WTC11 (cell line): ENCODE measurements around the gene IL25. TPM values are rescaled to one million over a fixed set of nuclear protein-coding genes. Genes with fewer than 3 reads are reported as not detected.

Source experiments
- ATAC-seq: fragments of 200-7000 bp; cut with Tn5 transposase; 2 replicates; pipeline ENCODE4 v1.10.0; 2021; ENCODE audit warnings: mild to moderate bottlenecking, moderate library complexity
- CTCF ChIA-PET: fragments of 300-600 bp; sonication (Branson Sonifier 250); formaldehyde crosslinking; loops from one replicate; lab custom pipeline; 2021; ENCODE audit warnings: antibody characterized with exemption; lab: Charles Lee
- POLR2A ChIA-PET: fragments of 350-600 bp; sonication (Branson Sonifier 250); formaldehyde crosslinking; loops from one replicate; lab custom pipeline; 2021; ENCODE audit warnings: antibody characterized with exemption; lab: Charles Lee
- DNase-seq: peaks from one replicate; pipeline ENCODE4 v3.0.0; 2021; ENCODE audit warnings: low spot score
- H3K27ac Mint-ChIP-seq: 2 replicates; pipeline ENCODE4 v1.8.0; 2021; ENCODE audit warnings: mixed read lengths
- H3K27me3 Mint-ChIP-seq: 2 replicates; pipeline ENCODE4 v1.8.0; 2021; ENCODE audit warnings: low read depth, mild to moderate bottlenecking, moderate library complexity, mixed read lengths
- H3K36me3 Mint-ChIP-seq: 2 replicates; pipeline ENCODE4 v1.8.0; 2021; ENCODE audit warnings: mixed read lengths
- H3K4me1 Mint-ChIP-seq: 2 replicates; pipeline ENCODE4 v1.8.0; 2022; ENCODE audit warnings: mixed read lengths
- H3K4me3 Mint-ChIP-seq: 2 replicates; pipeline ENCODE4 v1.8.0; 2021; ENCODE audit warnings: mild to moderate bottlenecking, moderate library complexity, mixed read lengths
- H3K9me3 Mint-ChIP-seq: 2 replicates; pipeline ENCODE4 v1.8.0; 2021; ENCODE audit warnings: mixed read lengths
- CREB1 ChIP-seq: sonication (generic); formaldehyde crosslinking; IDR thresholded peaks from 2 replicates; pipeline ENCODE4 v1.8.0; 2023; ENCODE audit warnings: mild to moderate bottlenecking, missing genetic modification reagents
- GABPB1 ChIP-seq: sonication (generic); formaldehyde crosslinking; IDR thresholded peaks from 2 replicates; pipeline ENCODE4 v1.8.1; 2023; ENCODE audit warnings: mild to moderate bottlenecking, missing genetic modification reagents
- GTF2I ChIP-seq: fragments of 250-450 bp; sonication (Bioruptor Pico); conservative IDR thresholded peaks from 2 replicates; pipeline ENCODE4 v1.4.0; 2021; ENCODE audit warnings: mild to moderate bottlenecking
- HMGXB4 ChIP-seq: sonication (generic); formaldehyde crosslinking; IDR thresholded peaks from 2 replicates; pipeline ENCODE4 v1.8.1; 2023; ENCODE audit warnings: mild to moderate bottlenecking, moderate library complexity, missing genetic modification reagents
- JUN ChIP-seq: sonication (generic); formaldehyde crosslinking; IDR thresholded peaks from 2 replicates; pipeline ENCODE4 v1.8.0; 2023; ENCODE audit warnings: mild to moderate bottlenecking, missing genetic modification reagents
- MXD4 ChIP-seq: fragments of 250-450 bp; sonication (Bioruptor Pico); IDR thresholded peaks from 2 replicates; pipeline ENCODE4 v1.8.0; 2021; ENCODE audit warnings: mild to moderate bottlenecking, moderate library complexity, borderline replicate concordance
- MYBL2 ChIP-seq: sonication (generic); formaldehyde crosslinking; IDR thresholded peaks from 2 replicates; pipeline ENCODE4 v1.8.1; 2023; ENCODE audit warnings: mild to moderate bottlenecking, moderate library complexity, missing genetic modification reagents
- NR3C1 ChIP-seq: sonication (generic); formaldehyde crosslinking; conservative IDR thresholded peaks from 2 replicates; pipeline ENCODE4 v1.8.1; 2023; ENCODE audit warnings: low read depth, mild to moderate bottlenecking, missing genetic modification reagents
- SMAD3 ChIP-seq: sonication (generic); formaldehyde crosslinking; IDR thresholded peaks from 2 replicates; pipeline ENCODE4 v1.8.0; 2022; ENCODE audit warnings: missing genetic modification reagents, mild to moderate bottlenecking, borderline replicate concordance
- SOX15 ChIP-seq: fragments of 250-450 bp; sonication (Bioruptor Pico); IDR thresholded peaks from 2 replicates; pipeline ENCODE4 v1.9.0; 2021; ENCODE audit warnings: mild to moderate bottlenecking
- TEAD4 ChIP-seq: sonication (generic); formaldehyde crosslinking; IDR thresholded peaks from 2 replicates; pipeline ENCODE4 v1.8.0; 2022; ENCODE audit warnings: mild to moderate bottlenecking, missing genetic modification reagents
- ZNF512 ChIP-seq: sonication (generic); formaldehyde crosslinking; IDR thresholded peaks from 2 replicates; pipeline ENCODE4 v1.8.1; 2022; ENCODE audit warnings: missing genetic modification reagents, borderline replicate concordance
- total RNA-seq: library from RNA; stranded (reverse); gene quantifications from 3 replicates; pipeline ENCODE4 v1.2.3, GENCODE V29; 2021
- TF ChIP-seq, protein P1 (sequence below): sonication (generic); formaldehyde crosslinking; IDR thresholded peaks from 2 replicates; pipeline ENCODE4 v1.8.1; 2022; ENCODE audit warnings: mild to moderate bottlenecking, missing genetic modification reagents, moderate library complexity, borderline replicate concordance
- TF ChIP-seq, protein P2 (sequence below): sonication (generic); formaldehyde crosslinking; IDR thresholded peaks from 2 replicates; pipeline ENCODE4 v1.8.1; 2023; ENCODE audit warnings: mild to moderate bottlenecking, missing genetic modification reagents, moderate library complexity
- TF ChIP-seq, protein P3 (sequence below): sonication (generic); formaldehyde crosslinking; conservative IDR thresholded peaks from 2 replicates; pipeline ENCODE4 v1.8.1; 2023; ENCODE audit warnings: mild to moderate bottlenecking, low read depth, missing genetic modification reagents, moderate library complexity
- TF ChIP-seq, protein P4 (sequence below): sonication (generic); formaldehyde crosslinking; IDR thresholded peaks from 2 replicates; pipeline ENCODE4 v1.8.0; 2022; ENCODE audit warnings: missing genetic modification reagents
- TF ChIP-seq, protein P5 (sequence below): sonication (generic); formaldehyde crosslinking; IDR thresholded peaks from 2 replicates; pipeline ENCODE4 v1.8.0; 2022; ENCODE audit warnings: mild to moderate bottlenecking, missing genetic modification reagents

Gene IL25
- total RNA-seq, 1 experiment from 2014 or later, result 0.24 TPM

GRCh38 chr14:23398348-23398747, 25.7 kb downstream of the IL25 start:
- peaks cover 19% of the 10 kb centered on the region for H3K27me3 Mint-ChIP-seq
- no peak overlapping the region for H3K27ac Mint-ChIP-seq
- DNase-seq, result no peak
- ATAC-seq, result no peak
- CTCF ChIA-PET, result interaction anchor here (1.9 kb wide), 1 partner anchor 18 kb away, joined by 6 read pairs; no protein-coding TSS in a partner anchor
- no peaks in the 10 kb centered on the region for H3K36me3 Mint-ChIP-seq
- POLR2A ChIA-PET, result no interaction called here
- TF ChIP-seq MYBL2 (CRISPR knock-in tag), result no peak
- TF ChIP-seq, protein P1, sequence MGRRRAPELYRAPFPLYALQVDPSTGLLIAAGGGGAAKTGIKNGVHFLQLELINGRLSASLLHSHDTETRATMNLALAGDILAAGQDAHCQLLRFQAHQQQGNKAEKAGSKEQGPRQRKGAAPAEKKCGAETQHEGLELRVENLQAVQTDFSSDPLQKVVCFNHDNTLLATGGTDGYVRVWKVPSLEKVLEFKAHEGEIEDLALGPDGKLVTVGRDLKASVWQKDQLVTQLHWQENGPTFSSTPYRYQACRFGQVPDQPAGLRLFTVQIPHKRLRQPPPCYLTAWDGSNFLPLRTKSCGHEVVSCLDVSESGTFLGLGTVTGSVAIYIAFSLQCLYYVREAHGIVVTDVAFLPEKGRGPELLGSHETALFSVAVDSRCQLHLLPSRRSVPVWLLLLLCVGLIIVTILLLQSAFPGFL (CRISPR knock-in tag), result no peak
- TF ChIP-seq GABPB1 (CRISPR knock-in tag), result no peak
- TF ChIP-seq JUN (CRISPR knock-in tag), result no peak
- TF ChIP-seq ZNF512, result no peak
- no peak for TF ChIP-seq SMAD3 (CRISPR knock-in tag)
- TF ChIP-seq, protein P2, sequence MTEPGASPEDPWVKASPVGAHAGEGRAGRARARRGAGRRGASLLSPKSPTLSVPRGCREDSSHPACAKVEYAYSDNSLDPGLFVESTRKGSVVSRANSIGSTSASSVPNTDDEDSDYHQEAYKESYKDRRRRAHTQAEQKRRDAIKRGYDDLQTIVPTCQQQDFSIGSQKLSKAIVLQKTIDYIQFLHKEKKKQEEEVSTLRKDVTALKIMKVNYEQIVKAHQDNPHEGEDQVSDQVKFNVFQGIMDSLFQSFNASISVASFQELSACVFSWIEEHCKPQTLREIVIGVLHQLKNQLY (CRISPR knock-in tag), result no peak
- TF ChIP-seq TEAD4 (CRISPR knock-in tag), result no peak
- no peak for TF ChIP-seq CREB1 (CRISPR knock-in tag)
- TF ChIP-seq HMGXB4 (CRISPR knock-in tag), result no peak
- TF ChIP-seq, protein P3, sequence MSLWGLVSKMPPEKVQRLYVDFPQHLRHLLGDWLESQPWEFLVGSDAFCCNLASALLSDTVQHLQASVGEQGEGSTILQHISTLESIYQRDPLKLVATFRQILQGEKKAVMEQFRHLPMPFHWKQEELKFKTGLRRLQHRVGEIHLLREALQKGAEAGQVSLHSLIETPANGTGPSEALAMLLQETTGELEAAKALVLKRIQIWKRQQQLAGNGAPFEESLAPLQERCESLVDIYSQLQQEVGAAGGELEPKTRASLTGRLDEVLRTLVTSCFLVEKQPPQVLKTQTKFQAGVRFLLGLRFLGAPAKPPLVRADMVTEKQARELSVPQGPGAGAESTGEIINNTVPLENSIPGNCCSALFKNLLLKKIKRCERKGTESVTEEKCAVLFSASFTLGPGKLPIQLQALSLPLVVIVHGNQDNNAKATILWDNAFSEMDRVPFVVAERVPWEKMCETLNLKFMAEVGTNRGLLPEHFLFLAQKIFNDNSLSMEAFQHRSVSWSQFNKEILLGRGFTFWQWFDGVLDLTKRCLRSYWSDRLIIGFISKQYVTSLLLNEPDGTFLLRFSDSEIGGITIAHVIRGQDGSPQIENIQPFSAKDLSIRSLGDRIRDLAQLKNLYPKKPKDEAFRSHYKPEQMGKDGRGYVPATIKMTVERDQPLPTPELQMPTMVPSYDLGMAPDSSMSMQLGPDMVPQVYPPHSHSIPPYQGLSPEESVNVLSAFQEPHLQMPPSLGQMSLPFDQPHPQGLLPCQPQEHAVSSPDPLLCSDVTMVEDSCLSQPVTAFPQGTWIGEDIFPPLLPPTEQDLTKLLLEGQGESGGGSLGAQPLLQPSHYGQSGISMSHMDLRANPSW (CRISPR knock-in tag), result no peak
- TF ChIP-seq, protein P4, sequence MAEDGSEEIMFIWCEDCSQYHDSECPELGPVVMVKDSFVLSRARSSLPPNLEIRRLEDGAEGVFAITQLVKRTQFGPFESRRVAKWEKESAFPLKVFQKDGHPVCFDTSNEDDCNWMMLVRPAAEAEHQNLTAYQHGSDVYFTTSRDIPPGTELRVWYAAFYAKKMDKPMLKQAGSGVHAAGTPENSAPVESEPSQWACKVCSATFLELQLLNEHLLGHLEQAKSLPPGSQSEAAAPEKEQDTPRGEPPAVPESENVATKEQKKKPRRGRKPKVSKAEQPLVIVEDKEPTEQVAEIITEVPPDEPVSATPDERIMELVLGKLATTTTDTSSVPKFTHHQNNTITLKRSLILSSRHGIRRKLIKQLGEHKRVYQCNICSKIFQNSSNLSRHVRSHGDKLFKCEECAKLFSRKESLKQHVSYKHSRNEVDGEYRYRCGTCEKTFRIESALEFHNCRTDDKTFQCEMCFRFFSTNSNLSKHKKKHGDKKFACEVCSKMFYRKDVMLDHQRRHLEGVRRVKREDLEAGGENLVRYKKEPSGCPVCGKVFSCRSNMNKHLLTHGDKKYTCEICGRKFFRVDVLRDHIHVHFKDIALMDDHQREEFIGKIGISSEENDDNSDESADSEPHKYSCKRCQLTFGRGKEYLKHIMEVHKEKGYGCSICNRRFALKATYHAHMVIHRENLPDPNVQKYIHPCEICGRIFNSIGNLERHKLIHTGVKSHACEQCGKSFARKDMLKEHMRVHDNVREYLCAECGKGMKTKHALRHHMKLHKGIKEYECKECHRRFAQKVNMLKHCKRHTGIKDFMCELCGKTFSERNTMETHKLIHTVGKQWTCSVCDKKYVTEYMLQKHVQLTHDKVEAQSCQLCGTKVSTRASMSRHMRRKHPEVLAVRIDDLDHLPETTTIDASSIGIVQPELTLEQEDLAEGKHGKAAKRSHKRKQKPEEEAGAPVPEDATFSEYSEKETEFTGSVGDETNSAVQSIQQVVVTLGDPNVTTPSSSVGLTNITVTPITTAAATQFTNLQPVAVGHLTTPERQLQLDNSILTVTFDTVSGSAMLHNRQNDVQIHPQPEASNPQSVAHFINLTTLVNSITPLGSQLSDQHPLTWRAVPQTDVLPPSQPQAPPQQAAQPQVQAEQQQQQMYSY (CRISPR knock-in tag), result no peak
- TF ChIP-seq GTF2I (CRISPR knock-in tag), result no peak
- TF ChIP-seq, protein P5, sequence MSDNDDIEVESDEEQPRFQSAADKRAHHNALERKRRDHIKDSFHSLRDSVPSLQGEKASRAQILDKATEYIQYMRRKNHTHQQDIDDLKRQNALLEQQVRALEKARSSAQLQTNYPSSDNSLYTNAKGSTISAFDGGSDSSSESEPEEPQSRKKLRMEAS (CRISPR knock-in tag), result no peak
- TF ChIP-seq SOX15 (CRISPR knock-in tag), result no peak
- no peak for TF ChIP-seq NR3C1 (CRISPR knock-in tag)
- no peak for TF ChIP-seq MXD4 (CRISPR knock-in tag)
- TF ChIP-seq, all 79 proteins: peak for 0
- Mint-ChIP-seq H3K4me1 (0 out of 2 replicates have a peak, but pooled peaks cover 2% of the 10 kb centered on the region), H3K4me3 (no peak overlapping the region), H3K9me3 (peaks cover 5% of the 10 kb centered on the region)
